ENCODE measurements around the gene RSRP1. TPM values are rescaled to one million over a fixed set of nuclear protein-coding genes. Genes with fewer than 3 reads are reported as not detected.

RSRP1 gene
- total RNA-seq, 1 donor from 2014 or later: 41.4 TPM

- DNase-seq (ENCODE audit: missing footprints): peak; percentile 89
- peak; percentile 89 for ATAC-seq
- intact Hi-C loops (cut with DNase I): no loop called here
Observed at GRCh38 chr1:25232866-25233784, 14.1 kb downstream of the RSRP1 start.

GRCh38 chr1:25232027-25232865 is 15.0 kb downstream of the RSRP1 start, which contains the start of gene SYF2:
TSS of gene SYF2 (minus strand) at chr1:25232502. CDS start at chr1:25232467, 35 bp downstream.
- ATAC-seq (peak; percentile 96), DNase-seq (ENCODE audit: missing footprints) (peak; percentile 94)
- intact Hi-C loops (cut with DNase I): no loop called here

GRCh38 chr1:25223471-25223870 is 23.8 kb downstream of the RSRP1 start:
- DNase-seq (ENCODE audit: missing footprints) (no peak), ATAC-seq (no peak)
- intact Hi-C loops (cut with DNase I): loop anchor here (10.0 kb wide), 1 partner anchor 549 kb away; no protein-coding TSS in a partner anchor

- intact Hi-C loops (cut with DNase I): loop anchor here (10.0 kb wide), 1 partner anchor 548 kb away; no protein-coding TSS in a partner anchor
- ATAC-seq: no peak
- DNase-seq (ENCODE audit: missing footprints): no peak
Observed at GRCh38 chr1:25222606-25223005, 24.6 kb downstream of the RSRP1 start.

GRCh38 chr1:25220666-25221065 is 26.6 kb downstream of the RSRP1 start:
- intact Hi-C loops (cut with DNase I): loop anchor here (10.0 kb wide), 1 partner anchor 546 kb away; no protein-coding TSS in a partner anchor

GRCh38 chr1:25219661-25220251 is 27.5 kb downstream of the RSRP1 start:
- DNase-seq (ENCODE audit: missing footprints) (no peak), ATAC-seq (no peak)
- intact Hi-C loops (cut with DNase I): loop anchor here (10.0 kb wide), 1 partner anchor 545 kb away; no protein-coding TSS in a partner anchor

More at GRCh38 chr1:25220666-25221065, 26.6 kb downstream of the RSRP1 start:
- ATAC-seq (no peak), DNase-seq (ENCODE audit: missing footprints) (no peak)

GRCh38 chr1:25217598-25218232 is 29.5 kb downstream of the RSRP1 start:
- intact Hi-C loops (cut with DNase I): no loop called here
- DNase-seq (ENCODE audit: missing footprints): no peak
- ATAC-seq: no peak

GRCh38 chr1:25217015-25217414 is 30.2 kb downstream of the RSRP1 start:
- intact Hi-C loops (cut with DNase I): no loop called here
- ATAC-seq: no peak
- DNase-seq (ENCODE audit: missing footprints): no peak

- DNase-seq (ENCODE audit: missing footprints) (no peak), ATAC-seq (no peak)
- intact Hi-C loops (cut with DNase I): no loop called here
Observed at GRCh38 chr1:25216123-25216522, 31.1 kb downstream of the RSRP1 start.

- no peak for ATAC-seq
- intact Hi-C loops (cut with DNase I): no loop called here
- no peak for DNase-seq (ENCODE audit: missing footprints)
Observed at GRCh38 chr1:25212725-25213124, 34.5 kb downstream of the RSRP1 start.

- intact Hi-C loops (cut with DNase I): no loop called here
- DNase-seq (ENCODE audit: missing footprints): no peak
- no peak for ATAC-seq
Observed at GRCh38 chr1:25210728-25211127, 36.5 kb downstream of the RSRP1 start.

- intact Hi-C loops (cut with DNase I): loop anchor here (10.0 kb wide), 1 partner anchor 105 kb away; no protein-coding TSS in a partner anchor
- no peak for DNase-seq (ENCODE audit: missing footprints)
- ATAC-seq: no peak
Observed at GRCh38 chr1:25209516-25209915, 37.7 kb downstream of the RSRP1 start.

- intact Hi-C loops (cut with DNase I): loop anchor here (10.0 kb wide), 1 partner anchor 104 kb away; no protein-coding TSS in a partner anchor
- no peak for DNase-seq (ENCODE audit: missing footprints)
- ATAC-seq: no peak
Observed at GRCh38 chr1:25208561-25209222, 38.6 kb downstream of the RSRP1 start.

GRCh38 chr1:25208092-25208491 is 39.2 kb downstream of the RSRP1 start:
- DNase-seq (ENCODE audit: missing footprints): no peak
- ATAC-seq: no peak
- intact Hi-C loops (cut with DNase I): loop anchor here (10.0 kb wide), 1 partner anchor 103 kb away; no protein-coding TSS in a partner anchor

- no peak for ATAC-seq
- no peak for DNase-seq (ENCODE audit: missing footprints)
- intact Hi-C loops (cut with DNase I): loop anchor here (10.0 kb wide), 1 partner anchor 101 kb away; no protein-coding TSS in a partner anchor
Observed at GRCh38 chr1:25206201-25206600, 41.1 kb downstream of the RSRP1 start.

GRCh38 chr1:25205786-25206185 is 41.5 kb downstream of the RSRP1 start:
- no peak for ATAC-seq
- intact Hi-C loops (cut with DNase I): loop anchor here (2.0 to 10.0 kb wide), 2 partner anchors 101 to 273 kb away; no protein-coding TSS in a partner anchor
- no peak for DNase-seq (ENCODE audit: missing footprints)

- DNase-seq (ENCODE audit: missing footprints) (no peak), ATAC-seq (peak; percentile 48)
- intact Hi-C loops (cut with DNase I): loop anchor here (1.0 to 10.0 kb wide), 3 partner anchors 100 to 357 kb away; no protein-coding TSS in a partner anchor
Observed at GRCh38 chr1:25204797-25205480, 42.3 kb downstream of the RSRP1 start.

Measured in Right ventricle myocardium inferior (tissue), 1 donor.